Left lung (tissue), 10 donors: ENCODE data around the gene SPATA20. TPM values are rescaled to one million over a fixed set of nuclear protein-coding genes. Genes with fewer than 3 reads are reported as not detected.

ENCODE experiments used
- ATAC-seq: fragments of 200-7000 bp; cut with Tn5 transposase; one replicate; pipeline ENCODE4 v1.9.1; 2020; ENCODE audit warnings: moderate library complexity
- DNase-seq, 4 donors: peaks; one replicate each; pipeline ENCODE4 v3.0.0-alpha.2; 2013 to 2020
- H3K27ac ChIP-seq, 2 donors: fragments of 200-600 bp; sonication (generic) in 1 of 2; one replicate each; pipeline versions ENCODE4 v1.5.0 to v1.8.0; 2020 to 2021
- H3K27me3 ChIP-seq, 2 donors: fragments of 200-600 bp; sonication (generic) in 1 of 2; one replicate each; pipeline versions ENCODE4 v1.5.0 to v1.8.0; 2020 to 2021
- H3K36me3 ChIP-seq, 2 donors: fragments of 200-600 bp; sonication (generic) in 1 of 2; one replicate each; pipeline versions ENCODE4 v1.5.0 to v1.8.0; 2020 to 2021
- H3K4me1 ChIP-seq, 2 donors: fragments of 200-600 bp; one replicate each; pipeline ENCODE4 v1.8.0; 2021
- H3K4me3 ChIP-seq, 2 donors: fragments of 200-600 bp; sonication (generic) in 1 of 2; one replicate each; pipeline versions ENCODE4 v1.5.0 to v1.8.0; 2020 to 2021; ENCODE audit warnings: mild to moderate bottlenecking in 1 of 2
- H3K9me3 ChIP-seq, 2 donors: fragments of 200-600 bp; sonication (generic) in 1 of 2; one replicate each; pipeline versions ENCODE4 v1.5.0 to v1.8.0; 2020 to 2021
- CTCF ChIP-seq, 2 donors: fragments of 200-600 bp; sonication (generic) in 1 of 2; IDR thresholded peaks; one replicate each; pipeline versions ENCODE4 v1.5.0 to v1.8.0; 2021; ENCODE audit warnings: antibody characterized with exemption in 2 of 2
- intact Hi-C, 2 donors: fragments of 100-400 bp; cut with DNase I; formaldehyde crosslinking; loops; one replicate each; pipeline versions ENCODE4 v1.11.2 to v1.14.2; 2022
- polyA plus RNA-seq, 6 donors: library from polyadenylated mRNA; unstranded; fragments of 120-200 nt; gene quantifications; one replicate each; pipeline ENCODE4 v1.2.1, GENCODE V29; 2013; ENCODE audit not compliant: insufficient read length in 6 of 6
- total RNA-seq, 2 donors: library from RNA; stranded (reverse); fragmentation: NEBNext Ultra II Directional; extraction: Animal tissue kit (Norgen Biotek cat#: 25700); gene quantifications; one replicate each; pipeline ENCODE4 v1.2.1, GENCODE V29; 2021
- donor health status: DM: no; HTN: yes; CAD: no.
- donor health status: DM: no; HTN: no; CAD: no.

The SPATA20 gene
- total and polyA plus RNA-seq, 8 donors, result 37.6 to 60.5 (median 47.7) TPM

GRCh38 chr17:50501054-50501453 is 45.9 kb upstream of the SPATA20 start:
- H3K27me3 ChIP-seq, result no peaks in the 10 kb centered on the region
- ATAC-seq (no peak), DNase-seq (no peak)
- intact Hi-C loops, result no loop called here
- H3K4me1 ChIP-seq, result no peaks in the 10 kb centered on the region
- no peaks in the 10 kb centered on the region for H3K9me3 ChIP-seq
- H3K4me3 ChIP-seq, result no peak overlapping the region
- H3K36me3 ChIP-seq, result no peaks in the 10 kb centered on the region
- no peak overlapping the region for H3K27ac ChIP-seq
- peak; percentile 25 to 40 for TF ChIP-seq CTCF (IDR thresholded peaks at IDR 0.05)

DNA sequence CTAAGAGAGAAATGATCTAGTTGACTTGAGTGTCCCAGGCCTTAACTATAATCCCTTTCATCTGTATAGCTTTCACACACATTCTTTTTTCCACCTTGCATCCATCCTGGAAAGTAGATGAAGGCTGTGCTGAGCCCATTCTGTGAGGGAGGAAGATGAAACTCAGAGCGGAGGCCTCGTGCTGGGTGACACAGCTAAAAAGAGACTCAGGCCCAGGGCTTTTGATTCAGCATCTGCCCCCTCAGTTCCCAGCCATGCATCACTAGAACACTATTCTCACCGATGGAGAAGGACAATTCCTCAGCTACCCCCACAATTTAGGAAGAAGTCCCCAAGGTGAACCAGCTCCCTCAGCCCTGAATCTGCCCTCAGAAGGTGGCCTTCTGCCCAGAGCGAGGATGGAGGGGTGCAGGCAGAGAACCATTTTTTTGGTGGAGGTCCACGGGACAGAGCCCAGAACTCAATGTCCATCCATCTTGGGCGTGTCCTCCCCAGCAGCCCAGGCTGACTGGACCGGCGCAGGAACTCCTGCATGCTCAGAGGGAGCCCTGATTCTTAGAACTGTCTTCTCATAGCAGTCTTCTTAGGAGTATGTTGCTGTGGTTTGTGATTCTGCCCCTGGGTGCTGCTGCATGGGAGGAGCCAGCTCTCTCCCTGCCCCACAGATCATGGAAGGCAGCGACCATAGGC is 44.5 kb upstream of the SPATA20 start:
- intact Hi-C loops, result no loop called here
- no peaks in the 10 kb centered on the region for H3K36me3 ChIP-seq
- no peaks in the 10 kb centered on the region for H3K27me3 ChIP-seq
- H3K4me1 ChIP-seq, result no peaks in the 10 kb centered on the region
- H3K27ac ChIP-seq, result no peak overlapping the region
- ATAC-seq (no peak), DNase-seq (no peak)
- no peak overlapping the region for H3K4me3 ChIP-seq
- TF ChIP-seq CTCF (IDR thresholded peaks at IDR 0.05), result no peak
- H3K9me3 ChIP-seq, result no peaks in the 10 kb centered on the region

GRCh38 chr17:50505591-50506130 is 41.3 kb upstream of the SPATA20 start:
- intact Hi-C loops, result no loop called here
- DNase-seq (no peak), ATAC-seq (no peak)
- Histone ChIP-seq H3K4me1 (peaks cover 0 to 10% of the 10 kb centered on the region in 2 donors), H3K9me3 (no peaks in the 10 kb centered on the region), H3K36me3 (no peaks in the 10 kb centered on the region), H3K27me3 (no peaks in the 10 kb centered on the region), H3K4me3 (no peak overlapping the region), H3K27ac (no peak overlapping the region)
- TF ChIP-seq CTCF (IDR thresholded peaks at IDR 0.05), result no peak

GRCh38 chr17:50506298-50506697 is 40.7 kb upstream of the SPATA20 start:
- Histone ChIP-seq H3K27ac (no peak overlapping the region), H3K4me1 (peaks cover 0 to 14% of the 10 kb centered on the region in 2 donors), H3K36me3 (no peaks in the 10 kb centered on the region), H3K27me3 (no peaks in the 10 kb centered on the region), H3K4me3 (no peak overlapping the region), H3K9me3 (no peaks in the 10 kb centered on the region)
- TF ChIP-seq CTCF (IDR thresholded peaks at IDR 0.05), result no peak
- DNase-seq, result no peak
- no peak for ATAC-seq
- intact Hi-C loops, result no loop called here

DNA sequence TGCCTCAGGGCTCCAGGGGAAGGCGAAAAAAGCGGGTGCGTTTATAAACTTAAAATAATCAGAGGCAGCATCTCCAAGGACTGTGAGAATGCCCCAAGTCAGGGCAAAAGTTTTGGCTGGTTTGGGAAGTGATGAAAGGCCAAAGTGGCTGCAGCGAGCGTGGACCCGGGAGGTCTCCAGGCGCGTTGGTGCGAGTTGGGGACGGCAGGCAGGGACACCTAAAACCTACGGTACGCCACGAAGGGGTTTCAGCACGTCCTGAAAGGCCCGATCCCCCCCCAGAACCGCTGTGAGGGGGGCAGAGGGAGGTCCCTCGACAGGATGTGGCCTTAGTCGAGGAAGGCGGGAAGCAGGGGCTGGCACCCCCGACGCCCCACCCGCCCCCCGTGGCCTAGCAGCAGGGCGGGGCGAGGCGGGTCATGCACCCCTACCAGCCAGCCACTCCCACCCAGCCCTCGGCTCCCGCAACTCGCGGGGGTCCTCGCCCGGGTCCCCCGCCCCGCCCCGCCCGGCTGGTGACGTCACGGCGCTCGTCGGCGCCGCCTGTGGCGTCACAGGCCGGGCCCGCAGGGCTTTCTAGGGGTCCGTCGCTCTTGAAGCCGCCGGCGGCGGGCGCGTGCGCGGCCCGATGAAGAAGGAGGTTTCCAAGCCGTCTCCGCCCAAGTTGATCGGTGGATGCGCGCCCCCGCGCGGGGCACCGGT is 39.0 kb upstream of the SPATA20 start, which contains the start of gene MYCBPAP:
TSS of gene MYCBPAP (plus strand) at position 569 of the 702 bp plus-strand sequence. CDS start 236 bp downstream, outside the sequence.
- peak within 1 kb of the TSS; percentile 39 to 66 for H3K27ac ChIP-seq
- ATAC-seq (peak; percentile 88), DNase-seq (peak; percentile 77 to 95 (median 88))
- peak within 1 kb of the TSS; percentile 49 to 55 for H3K4me3 ChIP-seq
- H3K27me3 ChIP-seq, result no peaks in the 10 kb centered on the region
- H3K9me3 ChIP-seq, result no peaks in the 10 kb centered on the region
- intact Hi-C loops, result no loop called here
- H3K4me1 ChIP-seq, result peaks cover 0 to 14% of the 10 kb centered on the region in 2 donors
- H3K36me3 ChIP-seq, result no peaks in the 10 kb centered on the region
- no peak for TF ChIP-seq CTCF (IDR thresholded peaks at IDR 0.05)
